HepG2 (cell line): Measurements from ENCODE around the gene SND1. TPM values are rescaled to one million over a fixed set of nuclear protein-coding genes. Genes with fewer than 3 reads are reported as not detected.

Source experiments
- DZIP1 ChIP-seq: sonication (generic); formaldehyde crosslinking; IDR thresholded peaks from 2 replicates; pipeline ENCODE4 v1.5.0; 2020; ENCODE audit warnings: mild to moderate bottlenecking, missing genetic modification reagents
- ERF ChIP-seq: IDR thresholded peaks from 2 replicates; pipeline ENCODE4 v1.6.1; 2018; ENCODE audit warnings: missing biosample characterization, missing genetic modification reagents
- JUN ChIP-seq: sonication (generic); formaldehyde crosslinking; IDR thresholded peaks from 2 replicates; pipeline ENCODE4 v1.4.0; 2020; ENCODE audit warnings: mild to moderate bottlenecking, missing genetic modification reagents
- SKIL ChIP-seq: sonication (generic); formaldehyde crosslinking; IDR thresholded peaks from 2 replicates; pipeline ENCODE4 v1.8.0; 2022; ENCODE audit warnings: missing genetic modification reagents, mild to moderate bottlenecking, moderate library complexity, borderline replicate concordance
- SRSF4 ChIP-seq: fragments of 200-400 bp; formaldehyde crosslinking; IDR thresholded peaks from one replicate; pipeline ENCODE4 v1.6.1; 2018; ENCODE audit warnings: mild to moderate bottlenecking, low read depth, low read length, moderate library complexity; ENCODE audit not compliant: poor library complexity, severe bottlenecking
- SUZ12 ChIP-seq: fragments of 150-350 bp; IDR thresholded peaks from 2 replicates; pipeline ENCODE4 v1.6.1; 2014; ENCODE audit warnings: low read depth, low read length
- ZNF276 ChIP-seq: sonication (generic); formaldehyde crosslinking; IDR thresholded peaks from 2 replicates; pipeline ENCODE4 v1.4.0; 2020; ENCODE audit warnings: mild to moderate bottlenecking, low read depth, missing genetic modification reagents
- ZNF629 ChIP-seq: sonication (generic); formaldehyde crosslinking; conservative IDR thresholded peaks from 2 replicates; pipeline ENCODE4 v1.5.0; 2020; ENCODE audit warnings: missing genetic modification reagents
- polyA plus RNA-seq, 8 experiments: library from polyadenylated mRNA; depleted of rRNA in 3 of 8; stranded (reverse) in 7 of 8; unstranded in 1 of 8; fragments of >200 nt; fragmentation: Illumina TruSeq in 4 of 8; extraction: Trizol in 4 of 8; gene quantifications; 2 replicates each; pipeline versions ENCODE4 v1.2.1 to v1.2.3, GENCODE V29; 2011 to 2016; ENCODE audit warnings: low read depth in 4 of 8, missing spikeins in 1 of 8, mixed read lengths in 1 of 8; ENCODE audit not compliant: insufficient read depth in 1 of 8
- total RNA-seq, 5 experiments: library from RNA; depleted of rRNA; stranded (reverse); fragments of >200 nt; fragmentation: Illumina TruSeq; extraction: Trizol; gene quantifications; 2 replicates each; pipeline ENCODE4 v1.2.3, GENCODE V29; 2016; ENCODE audit warnings: low read depth in 1 of 5

SND1 gene
- total and polyA plus RNA-seq, 2 of the 13 experiments (the other 11 are each of a cell fraction or from before 2014, with no cell fraction given), result 110 to 182 TPM

GRCh38 chr7:127872122-127872521, 220.1 kb downstream of the SND1 start (continued):
- TF ChIP-seq DZIP1 (CRISPR knock-in tag), result no peak
- no peak for TF ChIP-seq ZNF276
- no peak for TF ChIP-seq SRSF4
- no peak for TF ChIP-seq ERF (CRISPR knock-in tag)
- no peak for TF ChIP-seq JUN (CRISPR knock-in tag)
- TF ChIP-seq SUZ12, result no peak
- no peak for TF ChIP-seq SKIL
- no peak for TF ChIP-seq ZNF629
